ENCODE results near the gene CTNNBL1. TPM values are rescaled to one million over a fixed set of nuclear protein-coding genes. Genes with fewer than 3 reads are reported as not detected.

Gene CTNNBL1
- total RNA-seq, 2 donors from 2014 or later = 36.6 to 50.7 TPM

DNA sequence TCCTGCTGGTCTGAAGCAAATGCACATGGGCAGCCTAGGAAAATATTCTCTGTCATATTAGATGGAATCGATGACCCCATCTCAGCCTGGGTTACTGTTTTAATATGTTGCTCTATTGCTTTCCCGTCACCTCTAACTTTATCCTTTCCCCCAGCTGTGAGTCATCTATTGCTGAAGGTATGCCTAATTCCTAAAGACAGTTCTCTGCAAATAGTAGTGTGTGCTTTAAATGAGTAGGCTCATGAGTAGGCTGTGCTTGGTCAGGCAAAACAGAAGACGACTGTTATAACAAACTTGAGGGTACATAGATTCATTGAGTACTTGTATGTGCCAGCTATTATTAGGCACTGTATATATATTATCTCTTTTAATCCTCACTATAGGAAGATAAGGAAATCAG, 47.2 kb downstream of the CTNNBL1 start:
- H3K27ac ChIP-seq = no peak overlapping the region
- TF ChIP-seq, protein P1, sequence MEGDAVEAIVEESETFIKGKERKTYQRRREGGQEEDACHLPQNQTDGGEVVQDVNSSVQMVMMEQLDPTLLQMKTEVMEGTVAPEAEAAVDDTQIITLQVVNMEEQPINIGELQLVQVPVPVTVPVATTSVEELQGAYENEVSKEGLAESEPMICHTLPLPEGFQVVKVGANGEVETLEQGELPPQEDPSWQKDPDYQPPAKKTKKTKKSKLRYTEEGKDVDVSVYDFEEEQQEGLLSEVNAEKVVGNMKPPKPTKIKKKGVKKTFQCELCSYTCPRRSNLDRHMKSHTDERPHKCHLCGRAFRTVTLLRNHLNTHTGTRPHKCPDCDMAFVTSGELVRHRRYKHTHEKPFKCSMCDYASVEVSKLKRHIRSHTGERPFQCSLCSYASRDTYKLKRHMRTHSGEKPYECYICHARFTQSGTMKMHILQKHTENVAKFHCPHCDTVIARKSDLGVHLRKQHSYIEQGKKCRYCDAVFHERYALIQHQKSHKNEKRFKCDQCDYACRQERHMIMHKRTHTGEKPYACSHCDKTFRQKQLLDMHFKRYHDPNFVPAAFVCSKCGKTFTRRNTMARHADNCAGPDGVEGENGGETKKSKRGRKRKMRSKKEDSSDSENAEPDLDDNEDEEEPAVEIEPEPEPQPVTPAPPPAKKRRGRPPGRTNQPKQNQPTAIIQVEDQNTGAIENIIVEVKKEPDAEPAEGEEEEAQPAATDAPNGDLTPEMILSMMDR (IDR thresholded peaks at IDR 0.05) = no peak

GRCh38 chr20:37741570-37741969, 47.7 kb downstream of the CTNNBL1 start:
- H3K27ac ChIP-seq = no peak overlapping the region
- intact Hi-C loops (cut with DNase I) = no loop called here

More for the DNA sequence above, 47.2 kb downstream of the CTNNBL1 start:
- no peak overlapping the region for H3K9ac ChIP-seq (ENCODE audit: low read depth in 2 of 2, low read length in 2 of 2)
- H3K9me3 ChIP-seq = no peaks in the 10 kb centered on the region
- peaks cover 13% of the 10 kb centered on the region for H3K36me3 ChIP-seq
- no peak overlapping the region for H3K4me3 ChIP-seq
- no peaks in the 10 kb centered on the region for H3K27me3 ChIP-seq
- intact Hi-C loops (cut with DNase I) = no loop called here
- no peak for DNase-seq
- H3K4me1 ChIP-seq = no peaks in the 10 kb centered on the region

DNA sequence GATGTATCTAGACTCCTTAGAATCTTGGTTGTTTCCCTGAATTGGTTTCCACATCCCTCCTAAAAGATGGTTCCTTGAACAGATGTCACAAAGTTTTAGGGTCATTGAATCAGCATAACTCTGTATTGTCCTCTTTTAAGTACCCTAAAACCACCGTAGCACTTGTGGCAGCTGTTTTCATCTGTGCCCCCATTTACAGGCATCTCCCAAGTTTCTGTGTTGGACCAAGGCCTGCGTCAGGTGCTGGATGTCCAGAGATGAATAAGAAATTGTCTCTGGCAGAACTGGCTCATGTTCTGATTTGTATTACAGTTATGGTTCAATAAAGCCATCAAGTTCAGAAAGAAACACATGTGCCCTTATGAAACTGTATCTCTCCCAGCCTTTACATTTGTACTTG, 48.3 kb downstream of the CTNNBL1 start:
- intact Hi-C loops (cut with DNase I) = no loop called here
- Histone ChIP-seq H3K27ac (no peak overlapping the region), H3K36me3 (peaks cover 13% of the 10 kb centered on the region), H3K4me3 (no peak overlapping the region), H3K9me3 (no peaks in the 10 kb centered on the region), H3K4me1 (no peaks in the 10 kb centered on the region), H3K27me3 (no peaks in the 10 kb centered on the region), H3K9ac (ENCODE audit: low read depth in 2 of 2, low read length in 2 of 2) (no peak overlapping the region)
- TF ChIP-seq, protein P1 (IDR thresholded peaks at IDR 0.05) = no peak
- DNase-seq = no peak

More at GRCh38 chr20:37741570-37741969, 47.7 kb downstream of the CTNNBL1 start:
- Histone ChIP-seq H3K36me3 (peaks cover 13% of the 10 kb centered on the region), H3K4me1 (no peaks in the 10 kb centered on the region), H3K4me3 (no peak overlapping the region), H3K9ac (ENCODE audit: low read depth in 2 of 2, low read length in 2 of 2) (no peak overlapping the region), H3K9me3 (no peaks in the 10 kb centered on the region), H3K27me3 (no peaks in the 10 kb centered on the region)
- no peak for DNase-seq
- TF ChIP-seq, protein P1 (IDR thresholded peaks at IDR 0.05) = no peak

GRCh38 chr20:37744347-37744746, 50.5 kb downstream of the CTNNBL1 start:
- Histone ChIP-seq H3K4me3 (no peak overlapping the region), H3K9me3 (no peaks in the 10 kb centered on the region), H3K4me1 (no peaks in the 10 kb centered on the region), H3K9ac (ENCODE audit: low read depth in 2 of 2, low read length in 2 of 2) (no peak overlapping the region), H3K27ac (no peak overlapping the region), H3K36me3 (no peaks in the 10 kb centered on the region), H3K27me3 (no peaks in the 10 kb centered on the region)
- intact Hi-C loops (cut with DNase I) = no loop called here
- no peak for DNase-seq
- TF ChIP-seq, protein P1 (IDR thresholded peaks at IDR 0.05) = no peak

- Histone ChIP-seq H3K9me3 (no peaks in the 10 kb centered on the region), H3K27ac (no peak overlapping the region), H3K4me3 (no peak overlapping the region), H3K4me1 (no peaks in the 10 kb centered on the region), H3K36me3 (no peaks in the 10 kb centered on the region), H3K9ac (ENCODE audit: low read depth in 2 of 2, low read length in 2 of 2) (no peak overlapping the region), H3K27me3 (no peaks in the 10 kb centered on the region)
- TF ChIP-seq, protein P1 (IDR thresholded peaks at IDR 0.05) = no peak
- intact Hi-C loops (cut with DNase I) = no loop called here
- no peak for DNase-seq
Measured at GRCh38 chr20:37745553-37745952, 51.7 kb downstream of the CTNNBL1 start.

Data from colonic mucosa (tissue), 4 donors.